HTERT RPE-1 (cell line): ENCODE data around the gene TTC39C.

ENCODE experiments used
- in situ Hi-C: fragments of 300-500 bp; cut with MboI; formaldehyde crosslinking; loops from 4 replicates; pipeline ENCODE4 v1.14.3; 2020; ENCODE audit warnings: low sequenced_read_pairs

The TTC39C gene

DNA sequence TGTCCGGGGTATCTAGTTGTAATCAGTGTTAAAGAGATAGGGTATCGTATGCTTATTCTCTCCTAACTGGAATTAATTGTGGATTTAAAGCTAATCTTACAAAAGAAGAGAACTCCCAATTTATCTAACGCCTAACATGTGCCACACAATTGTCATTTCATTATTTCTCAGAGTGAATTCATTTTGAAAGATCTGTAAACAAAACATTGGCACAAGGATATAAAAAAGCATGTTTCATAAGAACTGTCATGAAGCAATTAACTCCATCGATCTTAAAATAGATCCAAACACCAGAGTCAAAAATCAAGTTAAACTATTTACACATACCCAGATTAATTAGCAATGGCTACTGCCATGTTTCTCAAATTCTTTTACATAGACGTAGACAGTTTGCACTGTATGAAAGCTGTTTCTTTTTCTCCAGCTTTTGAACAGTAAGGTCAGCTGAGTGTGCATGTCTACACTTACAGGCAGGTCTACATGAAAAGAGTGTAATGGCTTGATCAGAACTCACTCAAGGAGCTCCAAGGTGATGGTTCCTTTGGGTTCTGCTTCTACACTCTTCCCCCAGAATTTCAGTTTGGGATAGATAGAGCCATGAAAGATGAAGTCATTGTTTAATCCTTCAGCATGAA is 163.1 kb downstream of the TTC39C start:
- in situ Hi-C loops: no loop called here

- in situ Hi-C loops: no loop called here
Observed at GRCh38 chr18:24180048-24180447, 165.5 kb downstream of the TTC39C start.

- in situ Hi-C loops: no loop called here
Observed at GRCh38 chr18:24181806-24182205, 167.3 kb downstream of the TTC39C start.
